Mesodermal cell (in vitro differentiated cells): ENCODE results near the gene UBE2G2.

Source experiments
- H3K27ac ChIP-seq: 2 replicates; pipeline ENCODE4 v1.7.0; 2013; ENCODE audit warnings: mild to moderate bottlenecking, low read depth, low read length, moderate library complexity; ENCODE audit not compliant: severe bottlenecking
- H3K36me3 ChIP-seq: 2 replicates; pipeline ENCODE4 v1.7.1; 2013; ENCODE audit warnings: mild to moderate bottlenecking, low read length, moderate library complexity; ENCODE audit not compliant: control insufficient read depth, insufficient read depth
- H3K4me1 ChIP-seq: one replicate; pipeline ENCODE4 v1.7.1; 2013; ENCODE audit warnings: mild to moderate bottlenecking, low read length; ENCODE audit not compliant: insufficient read depth, control insufficient read depth, poor library complexity, severe bottlenecking
- H3K4me3 ChIP-seq: 2 replicates; pipeline ENCODE4 v1.7.0; 2013; ENCODE audit warnings: low read length, control low read depth, mild to moderate bottlenecking; ENCODE audit not compliant: insufficient read depth, poor library complexity, severe bottlenecking; ENCODE audit errors: extremely low read depth
- H3K9me3 ChIP-seq: 2 replicates; pipeline ENCODE4 v1.7.1; 2013; ENCODE audit warnings: mild to moderate bottlenecking, low read length, moderate library complexity; ENCODE audit not compliant: control insufficient read depth
- WGBS, 2 experiments: methylation state at CpG; one replicate each; pipeline ENCODE4 v1.1.5; 2013; ENCODE audit warnings: missing lambda C conversion rate in 2 of 2; ENCODE audit not compliant: insufficient coverage in 2 of 2; 5-methylcytosine and 5-hydroxymethylcytosine counted together

Gene UBE2G2

DNA sequence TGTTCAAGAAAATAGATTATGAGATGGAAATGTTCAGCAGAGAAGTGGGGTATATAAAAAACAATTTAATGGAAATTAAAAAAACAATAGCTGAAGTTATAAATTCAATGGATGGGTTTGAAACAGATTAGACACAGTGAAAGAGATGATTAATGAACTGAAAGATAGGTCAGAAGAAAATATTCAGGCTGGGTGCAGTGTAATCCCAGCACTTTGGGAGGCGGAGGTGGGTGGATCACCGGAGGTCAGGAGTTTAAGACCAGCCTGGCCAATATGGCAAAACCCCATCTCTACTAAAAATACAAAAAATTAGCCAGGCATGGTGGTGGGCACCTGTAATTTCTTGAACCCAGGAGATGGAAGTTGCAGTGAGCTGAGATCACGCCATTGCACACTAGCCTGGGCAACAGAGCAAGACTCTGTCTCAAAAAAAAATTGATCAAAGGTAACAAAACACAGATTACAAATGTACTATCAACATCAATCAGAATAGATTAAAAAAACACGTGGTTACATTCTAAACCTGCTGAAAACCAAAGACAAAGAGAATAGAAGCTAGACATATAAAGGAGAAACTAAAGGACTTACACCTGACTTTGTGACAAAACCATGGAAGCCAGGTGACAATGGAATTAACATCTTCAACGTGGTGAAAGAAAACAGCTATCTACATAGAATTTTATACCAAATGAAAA, 21.0 kb upstream of the UBE2G2 start:
- Histone ChIP-seq H3K27ac (no peak overlapping the region), H3K4me1 (no peaks in the 10 kb centered on the region), H3K4me3 (no peak overlapping the region), H3K36me3 (no peaks in the 10 kb centered on the region), H3K9me3 (peaks cover 44% of the 10 kb centered on the region)
- WGBS, 2 experiments: 20 to 85% methylated on average over 2 of the region's 5 CpGs

DNA sequence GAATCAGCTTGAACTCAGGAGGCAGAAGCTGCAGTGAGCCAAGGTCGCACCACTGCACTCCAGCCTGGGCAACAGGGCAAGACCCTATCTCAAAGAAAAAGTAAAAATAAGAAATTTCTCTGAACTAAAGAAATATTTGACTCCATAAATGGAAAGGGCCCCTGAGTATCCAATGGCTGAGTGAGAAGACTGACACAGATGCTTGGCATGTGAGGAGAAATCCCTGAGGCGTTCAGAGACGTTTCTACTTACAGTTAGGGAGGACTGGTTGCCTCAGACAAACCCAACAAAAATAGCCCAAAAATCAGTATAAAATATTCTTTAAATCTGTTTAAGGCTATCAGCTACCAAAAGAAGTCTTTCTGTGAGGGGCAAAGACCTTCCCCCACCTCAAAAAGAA, 19.2 kb upstream of the UBE2G2 start:
- peaks cover 33% of the 10 kb centered on the region for H3K9me3 ChIP-seq
- H3K4me3 ChIP-seq: no peak overlapping the region
- no peaks in the 10 kb centered on the region for H3K36me3 ChIP-seq
- peaks cover 3% of the 10 kb centered on the region for H3K4me1 ChIP-seq
- H3K27ac ChIP-seq: no peak overlapping the region
- WGBS, 2 experiments: 84% methylated on average over 3 of the region's 3 CpGs; no CpG with 5 or more reads in 1 of the 2 experiments

DNA sequence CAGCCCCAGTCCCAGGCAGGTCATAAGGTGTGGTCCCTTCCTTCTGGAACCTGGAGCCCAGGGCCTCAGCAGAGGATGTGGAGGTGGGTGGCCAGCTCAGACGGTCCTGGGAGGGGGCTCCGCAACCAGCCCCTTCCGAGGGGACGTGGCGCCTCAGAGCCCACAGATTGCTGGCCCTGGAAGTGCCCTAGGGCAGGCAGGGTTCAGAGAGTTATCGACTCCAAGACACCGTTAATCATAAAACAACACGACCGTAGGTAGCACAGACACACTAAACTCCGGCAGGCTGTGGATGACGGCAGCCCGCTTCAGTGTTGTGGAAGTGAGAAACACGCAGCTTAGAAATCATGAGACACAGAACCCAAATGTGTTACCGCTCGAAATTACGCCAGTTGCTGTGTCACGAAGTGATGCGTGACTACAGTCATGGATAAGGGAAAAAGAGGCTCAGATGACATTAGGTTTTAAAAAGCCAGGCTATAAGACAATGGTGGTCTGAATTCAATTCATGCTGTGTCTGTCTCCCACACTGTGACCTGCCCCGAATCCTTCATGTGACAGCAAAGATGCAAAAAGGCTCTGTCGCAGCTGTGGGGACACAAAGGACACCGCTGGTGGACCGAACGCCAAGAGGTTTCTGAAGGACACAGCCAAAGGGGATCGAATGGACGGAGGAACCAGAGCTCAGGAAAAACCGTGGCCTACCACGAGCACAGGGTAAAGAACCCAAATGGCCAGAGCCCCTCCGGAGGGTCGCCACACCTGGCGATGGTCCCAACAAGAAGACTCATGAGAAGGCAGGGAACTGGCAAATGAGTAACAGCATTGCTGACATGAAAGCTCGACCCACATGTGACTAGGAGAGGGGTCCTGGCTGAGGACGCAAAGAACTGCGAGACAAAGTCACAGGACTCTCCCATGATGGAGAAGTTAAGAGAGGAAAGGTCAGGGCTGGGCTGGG, 17.9 kb upstream of the UBE2G2 start:
- H3K4me1 ChIP-seq: peaks cover 6% of the 10 kb centered on the region
- WGBS, 2 experiments: 95 to 99% methylated on average over 33 of the region's 33 CpGs
- H3K4me3 ChIP-seq: no peak overlapping the region
- H3K27ac ChIP-seq: no peak overlapping the region
- H3K9me3 ChIP-seq: peaks cover 33% of the 10 kb centered on the region
- no peaks in the 10 kb centered on the region for H3K36me3 ChIP-seq

DNA sequence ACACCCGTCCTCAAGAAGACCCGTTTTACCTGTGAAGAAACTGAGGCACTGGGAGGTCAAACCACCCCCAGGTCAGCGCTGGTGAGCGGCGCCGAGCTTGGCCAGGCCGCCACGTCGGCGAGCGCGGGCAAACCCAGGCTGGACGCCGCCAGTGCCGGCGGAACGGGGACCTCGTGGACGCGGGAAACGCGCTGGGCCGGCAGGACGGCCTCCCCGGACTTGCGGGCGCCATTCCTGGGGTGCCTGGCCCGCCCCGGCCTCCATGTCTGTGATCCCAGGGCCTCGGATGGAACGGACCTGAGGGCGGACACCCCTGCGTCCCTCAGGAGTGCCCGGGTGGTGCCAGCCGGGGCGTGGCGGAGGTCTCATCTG, 17.0 kb upstream of the UBE2G2 start:
- 86 to 89% methylated on average over 32 to 37 of the region's 37 CpGs for WGBS, 2 experiments
- H3K9me3 ChIP-seq: peaks cover 33% of the 10 kb centered on the region
- H3K27ac ChIP-seq: peak overlapping the region; percentile 87

DNA sequence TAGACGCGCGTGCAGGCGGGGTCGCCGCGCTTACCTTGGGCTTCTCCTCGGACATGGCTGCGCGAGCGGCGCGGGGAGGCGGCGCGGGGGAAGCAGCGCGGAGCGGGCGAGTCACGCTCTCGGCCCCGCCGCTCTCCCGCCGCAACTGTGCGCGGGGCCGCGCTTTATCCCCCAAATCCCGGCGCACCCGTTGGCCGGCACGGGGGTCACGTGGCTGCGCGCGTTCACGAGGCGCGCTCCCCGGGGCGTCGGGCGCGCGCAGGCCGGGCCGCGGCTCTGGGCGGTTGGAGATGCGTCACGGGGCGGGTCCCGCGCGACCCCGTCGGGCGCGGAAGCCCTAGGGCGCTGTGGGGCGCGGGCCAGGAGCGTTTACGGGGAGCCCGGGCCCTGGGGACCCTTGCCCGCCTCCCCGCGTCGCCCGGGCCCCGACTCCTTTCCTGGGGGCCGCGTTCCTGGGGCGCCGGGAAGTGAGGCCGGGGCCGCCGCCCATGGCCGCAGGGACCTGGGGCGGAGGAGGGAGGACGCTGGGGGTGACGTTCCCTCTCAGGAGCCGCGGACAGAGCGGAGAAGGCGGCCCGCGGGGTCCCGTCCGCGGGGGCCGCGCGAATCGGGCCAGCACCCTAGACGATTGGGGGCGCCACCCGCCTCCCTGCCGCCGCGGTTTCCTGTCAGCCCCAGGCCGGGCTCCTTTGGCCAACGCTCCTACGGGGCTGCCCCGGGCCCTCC, 16.5 kb upstream of the UBE2G2 start, which contains the start of gene SUMO3:
SUMO3 (minus strand) TSS at position 149 of the 726 bp plus-strand sequence; CDS start at position 55, 94 bp downstream.
- peaks cover 6% of the 10 kb centered on the region for H3K4me1 ChIP-seq

More for the DNA sequence above, 17.0 kb upstream of the UBE2G2 start:
- H3K36me3 ChIP-seq: peaks cover 4% of the 10 kb centered on the region
- peak overlapping the region; percentile 59 for H3K4me3 ChIP-seq
- H3K4me1 ChIP-seq: peaks cover 6% of the 10 kb centered on the region

DNA sequence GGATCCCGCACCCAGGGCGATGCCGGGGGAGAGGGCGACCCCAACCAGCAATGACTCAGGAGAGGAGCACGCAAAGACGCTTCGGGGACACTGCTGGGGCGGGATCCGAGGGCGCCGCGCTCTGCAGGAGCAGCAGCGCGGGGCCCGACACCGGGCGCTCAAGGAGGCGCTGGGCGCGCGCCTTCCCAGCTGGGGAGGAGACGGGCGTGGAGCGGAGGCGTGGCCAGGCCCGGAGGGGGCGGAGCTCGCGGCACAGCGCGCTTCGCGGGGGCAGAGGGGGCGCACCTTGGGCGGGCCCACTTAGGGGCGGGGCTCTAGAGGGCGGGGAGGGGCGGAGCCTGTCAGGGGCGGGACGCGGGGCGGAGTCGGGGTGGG, 15.9 kb upstream of the UBE2G2 start:
- H3K27ac ChIP-seq: peak overlapping the region; percentile 87
- H3K36me3 ChIP-seq: peaks cover 15% of the 10 kb centered on the region
- peaks cover 29% of the 10 kb centered on the region for H3K9me3 ChIP-seq
- peak overlapping the region; percentile 59 for H3K4me3 ChIP-seq
- H3K4me1 ChIP-seq: peaks cover 6% of the 10 kb centered on the region
- 2 to 3% methylated on average over 10 to 23 of the region's 43 CpGs for WGBS, 2 experiments

More for the DNA sequence above, 16.5 kb upstream of the UBE2G2 start, which contains the start of gene SUMO3:
- H3K9me3 ChIP-seq: peaks cover 33% of the 10 kb centered on the region
- peak within 1 kb of the TSS; percentile 87 for H3K27ac ChIP-seq
- H3K4me3 ChIP-seq: peak within 1 kb of the TSS; percentile 59
- H3K36me3 ChIP-seq: peaks cover 9% of the 10 kb centered on the region
- WGBS, 2 experiments: 0 to 4% methylated on average over 79 to 85 of the region's 108 CpGs

DNA sequence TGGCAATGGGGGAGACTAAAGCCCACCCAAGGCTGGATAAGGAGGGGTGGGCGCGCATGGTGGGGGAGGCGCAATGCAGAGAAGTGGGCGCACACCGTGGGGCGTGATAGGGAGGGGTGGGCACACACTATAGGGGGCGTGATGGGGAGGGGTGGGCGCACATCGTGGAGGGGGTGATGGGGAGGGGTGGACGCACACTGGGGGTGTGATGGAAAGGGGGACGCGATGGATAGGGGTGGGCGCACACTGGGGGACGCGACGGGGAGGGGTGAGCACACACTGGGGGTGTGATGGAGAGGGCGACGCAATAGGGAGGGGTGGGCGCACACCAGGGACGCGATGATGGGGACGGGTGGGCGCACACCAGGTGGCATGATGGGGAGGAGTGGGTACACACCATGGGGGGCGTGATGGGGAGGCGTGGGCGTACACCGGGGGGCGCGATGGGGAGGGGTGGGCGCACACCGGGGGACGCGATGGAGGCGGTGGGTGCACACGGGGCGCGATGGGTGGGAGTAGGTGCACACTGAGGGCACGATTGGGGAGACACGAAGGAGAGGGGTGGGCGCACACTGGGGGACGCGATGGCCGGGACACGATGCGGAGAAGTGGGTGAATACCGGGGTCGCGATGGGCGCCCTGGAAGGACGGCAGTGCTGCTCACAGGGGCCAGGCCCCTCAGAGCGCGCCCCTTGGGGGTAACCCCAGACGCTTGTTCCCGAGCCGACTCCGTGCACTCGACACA, 15.3 kb upstream of the UBE2G2 start:
- peak overlapping the region; percentile 45 for H3K27ac ChIP-seq

DNA sequence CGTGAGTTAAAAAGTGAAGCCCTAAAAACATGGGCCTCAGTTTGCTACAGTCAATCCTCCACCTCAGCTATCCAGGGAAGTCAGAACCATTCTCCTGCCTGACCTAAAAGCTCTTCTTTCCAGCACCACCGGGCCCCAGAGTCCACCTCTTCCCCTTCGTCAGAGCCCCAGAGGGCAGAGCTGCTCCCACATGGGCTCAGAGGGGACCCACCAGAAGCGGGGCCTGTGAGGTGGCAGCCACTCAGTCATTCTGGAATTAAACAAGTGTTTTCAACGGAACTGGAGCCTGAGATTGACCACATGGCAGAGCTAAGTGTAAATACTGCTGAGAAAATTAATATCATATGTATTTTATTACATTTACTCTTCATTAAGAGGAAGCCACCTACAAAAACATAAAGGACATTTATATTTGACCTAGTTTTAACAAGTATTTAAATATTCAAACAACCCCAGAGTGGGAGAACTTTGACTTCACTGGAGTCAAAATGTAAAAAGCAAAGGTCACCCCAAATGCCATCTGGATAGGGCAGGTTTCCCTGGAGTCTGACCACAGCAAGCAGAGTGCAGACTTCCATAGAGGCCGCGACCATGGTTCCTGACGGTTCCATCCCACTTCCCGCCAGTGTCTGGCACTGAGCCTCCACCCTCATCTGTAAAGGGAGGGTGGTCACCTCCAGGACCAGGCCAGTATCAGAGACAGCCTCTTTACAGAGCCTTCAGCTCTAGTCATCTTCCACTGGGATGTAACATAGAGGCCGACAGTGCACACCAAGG, 14.4 kb upstream of the UBE2G2 start:
- Histone ChIP-seq H3K4me3 (no peak overlapping the region), H3K4me1 (peaks cover 6% of the 10 kb centered on the region), H3K9me3 (peaks cover 18% of the 10 kb centered on the region), H3K27ac (no peak overlapping the region), H3K36me3 (peaks cover 23% of the 10 kb centered on the region)
- 89 to 90% methylated on average over 5 to 8 of the region's 10 CpGs for WGBS, 2 experiments

More for the DNA sequence above, 15.3 kb upstream of the UBE2G2 start:
- Histone ChIP-seq H3K4me1 (peaks cover 6% of the 10 kb centered on the region), H3K4me3 (peak overlapping the region; percentile 59), H3K36me3 (peaks cover 19% of the 10 kb centered on the region), H3K9me3 (peaks cover 25% of the 10 kb centered on the region)
- WGBS, 2 experiments: 46 to 65% methylated on average over 29 to 48 of the region's 57 CpGs

DNA sequence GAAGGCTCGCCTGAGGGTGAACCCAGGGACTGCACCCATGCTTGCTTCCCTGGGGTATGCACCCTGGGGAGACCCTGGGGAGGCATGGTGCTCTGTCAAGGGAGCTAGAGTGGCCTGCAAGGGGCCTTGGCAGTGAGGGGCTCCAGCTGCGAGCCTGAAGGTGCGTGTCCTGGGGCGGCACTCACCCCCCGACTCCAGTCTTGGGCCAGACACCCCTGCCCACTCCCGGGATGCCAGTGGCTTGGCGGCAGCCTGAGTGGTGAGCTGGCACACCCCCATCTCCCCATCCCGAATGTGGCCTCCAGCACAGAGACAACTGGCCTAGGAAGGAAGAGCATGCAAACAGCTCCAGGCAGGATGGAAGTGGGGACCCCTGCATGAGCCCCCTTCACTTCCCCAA, 13.6 kb upstream of the UBE2G2 start:
- no peak overlapping the region for H3K27ac ChIP-seq
- no peak overlapping the region for H3K4me3 ChIP-seq
- peaks cover 16% of the 10 kb centered on the region for H3K9me3 ChIP-seq
- peaks cover 28% of the 10 kb centered on the region for H3K36me3 ChIP-seq
- 97 to 100% methylated on average over 5 to 7 of the region's 8 CpGs for WGBS, 2 experiments
- H3K4me1 ChIP-seq: peaks cover 6% of the 10 kb centered on the region
